Renal cortical epithelial cell (primary cell): ENCODE results near the gene TPSD1. TPM values are rescaled to one million over a fixed set of nuclear protein-coding genes. Genes with fewer than 3 reads are reported as not detected.
A peak's percentile ranks its signal among the peaks of the same experiment; 100 is the strongest.
"Not testable (repeated sequence)": the region's sequence is repeated elsewhere in the genome, so short reads cannot be mapped to it uniquely, and the experiment has no call there.

Experiments
- DNase-seq: peaks from one replicate; pipeline ENCODE4 v3.0.0-alpha.2; 2011; ENCODE audit warnings: low read depth
- total RNA-seq: library from RNA; depleted of rRNA; stranded (reverse); fragments of >200 nt; gene quantifications from 2 replicates; pipeline ENCODE4 v1.2.3, GENCODE V29; 2014

TPSD1 gene
- total RNA-seq, 1 donor from 2014 or later: not detected

DNA sequence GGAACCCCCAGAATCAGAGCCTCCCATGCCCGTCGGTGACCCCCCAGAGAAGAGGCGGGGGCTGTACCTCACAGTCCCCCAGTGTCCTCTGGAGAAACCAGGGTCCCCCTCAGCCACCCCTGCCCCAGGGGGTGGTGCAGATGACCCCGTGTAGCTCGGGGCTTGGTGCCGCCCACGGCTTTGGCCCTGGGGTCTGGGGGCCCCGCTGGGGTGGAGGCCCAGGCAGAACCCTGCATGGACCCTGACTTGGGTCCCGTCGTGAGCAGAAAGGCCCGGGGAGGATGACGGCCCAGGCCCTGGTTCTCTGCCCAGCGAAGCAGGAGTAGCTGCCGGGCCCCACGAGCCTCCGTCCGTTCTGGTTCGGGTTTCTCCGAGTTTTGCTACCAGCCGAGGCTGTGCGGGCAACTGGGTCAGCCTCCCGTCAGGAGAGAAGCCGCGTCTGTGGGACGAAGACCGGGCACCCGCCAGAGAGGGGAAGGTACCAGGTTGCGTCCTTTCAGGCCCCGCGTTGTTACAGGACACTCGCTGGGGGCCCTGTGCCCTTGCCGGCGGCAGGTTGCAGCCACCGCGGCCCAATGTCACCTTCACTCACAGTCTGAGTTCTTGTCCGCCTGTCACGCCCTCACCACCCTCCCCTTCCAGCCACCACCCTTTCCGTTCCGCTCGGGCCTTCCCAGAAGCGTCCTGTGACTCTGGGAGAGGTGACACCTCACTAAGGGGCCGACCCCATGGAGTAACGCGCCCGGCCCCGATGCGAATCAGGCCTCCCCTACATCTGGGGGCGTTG is 34.8 kb upstream of the TPSD1 start:
- no peak for DNase-seq

DNA sequence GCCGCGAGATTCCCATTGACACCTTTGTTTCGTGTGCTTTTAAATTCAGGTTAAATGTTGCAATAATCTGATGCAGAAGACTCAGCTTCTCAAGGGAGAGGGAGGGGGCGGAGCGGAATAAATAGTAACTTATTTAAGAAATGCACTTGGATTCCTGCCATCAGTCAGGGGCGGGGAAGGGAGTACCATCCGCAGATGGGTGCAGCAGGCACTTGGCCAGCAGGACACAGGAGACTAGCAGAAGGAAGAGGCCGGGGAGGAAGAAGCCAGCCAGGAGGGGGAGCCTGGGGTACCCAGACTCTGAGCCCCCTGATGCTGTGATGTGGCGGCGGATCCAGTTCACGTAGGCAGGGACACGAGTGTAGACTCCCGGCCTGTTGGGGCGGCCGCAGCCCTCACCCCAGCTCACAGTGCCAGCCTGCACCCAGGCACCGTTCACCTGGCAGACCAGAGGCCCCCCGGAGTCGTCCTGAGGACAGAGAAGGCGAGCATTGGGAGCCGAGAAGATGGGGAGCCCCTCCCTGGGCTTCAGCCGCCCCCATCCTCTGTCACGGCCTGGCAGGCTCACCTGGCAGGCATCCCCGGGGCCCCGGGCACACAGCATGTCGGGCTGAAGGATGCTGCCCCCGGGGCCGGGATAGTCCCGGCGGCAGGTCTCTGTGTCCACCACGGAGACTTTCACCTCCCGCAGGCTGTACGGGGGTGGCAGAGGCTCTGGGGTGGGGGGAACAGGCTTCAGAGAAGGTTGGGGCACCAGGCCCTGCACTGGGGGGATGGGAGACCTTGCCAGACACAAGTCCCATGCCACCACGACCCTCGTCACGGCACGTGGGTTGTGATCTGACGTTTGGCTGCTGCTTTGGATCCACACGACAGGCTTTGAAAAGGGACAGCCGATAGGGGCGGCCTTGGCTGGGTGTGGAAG is 34.0 kb upstream of the TPSD1 start:
- DNase-seq: peak; percentile 27

DNA sequence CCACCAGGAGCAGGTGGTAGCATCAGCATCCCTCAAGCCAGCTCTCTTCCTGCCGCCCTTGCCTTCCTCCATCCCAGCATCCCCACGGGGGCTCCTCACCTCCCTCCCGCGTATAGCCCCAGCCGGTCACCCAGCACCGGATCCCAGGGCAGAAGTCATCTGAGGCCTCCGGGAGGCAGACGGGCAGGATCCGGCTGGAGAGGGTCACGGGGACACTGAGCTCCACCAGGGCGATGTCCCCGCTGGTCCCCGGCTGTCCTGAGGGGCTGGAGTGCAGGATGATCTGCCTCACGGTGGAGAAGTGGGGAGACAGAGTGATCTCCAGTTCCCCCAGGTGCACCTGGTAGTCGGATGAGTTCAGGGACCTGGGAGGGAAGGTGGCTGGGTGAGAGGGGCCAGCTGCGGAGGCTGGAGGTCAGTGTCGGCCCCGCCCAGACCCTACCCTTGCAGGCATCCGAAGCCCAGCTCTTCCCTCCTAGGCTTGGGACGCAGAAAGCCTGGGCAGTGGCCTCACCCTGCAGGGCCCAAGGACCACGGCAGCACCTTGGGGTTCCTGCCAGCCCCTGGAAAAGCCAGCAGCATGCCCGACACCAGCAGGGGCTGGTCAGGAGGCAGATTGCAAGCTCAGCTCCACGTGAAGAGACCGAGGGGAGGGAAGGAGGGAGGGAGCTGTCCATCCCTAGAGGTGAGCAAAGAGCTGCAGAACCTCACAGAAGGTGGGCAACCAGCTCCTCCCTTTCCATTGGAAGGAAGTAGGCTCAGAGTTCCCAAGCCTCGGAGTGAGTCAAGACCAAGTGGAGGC is 33.1 kb upstream of the TPSD1 start:
- DNase-seq: no peak

DNA sequence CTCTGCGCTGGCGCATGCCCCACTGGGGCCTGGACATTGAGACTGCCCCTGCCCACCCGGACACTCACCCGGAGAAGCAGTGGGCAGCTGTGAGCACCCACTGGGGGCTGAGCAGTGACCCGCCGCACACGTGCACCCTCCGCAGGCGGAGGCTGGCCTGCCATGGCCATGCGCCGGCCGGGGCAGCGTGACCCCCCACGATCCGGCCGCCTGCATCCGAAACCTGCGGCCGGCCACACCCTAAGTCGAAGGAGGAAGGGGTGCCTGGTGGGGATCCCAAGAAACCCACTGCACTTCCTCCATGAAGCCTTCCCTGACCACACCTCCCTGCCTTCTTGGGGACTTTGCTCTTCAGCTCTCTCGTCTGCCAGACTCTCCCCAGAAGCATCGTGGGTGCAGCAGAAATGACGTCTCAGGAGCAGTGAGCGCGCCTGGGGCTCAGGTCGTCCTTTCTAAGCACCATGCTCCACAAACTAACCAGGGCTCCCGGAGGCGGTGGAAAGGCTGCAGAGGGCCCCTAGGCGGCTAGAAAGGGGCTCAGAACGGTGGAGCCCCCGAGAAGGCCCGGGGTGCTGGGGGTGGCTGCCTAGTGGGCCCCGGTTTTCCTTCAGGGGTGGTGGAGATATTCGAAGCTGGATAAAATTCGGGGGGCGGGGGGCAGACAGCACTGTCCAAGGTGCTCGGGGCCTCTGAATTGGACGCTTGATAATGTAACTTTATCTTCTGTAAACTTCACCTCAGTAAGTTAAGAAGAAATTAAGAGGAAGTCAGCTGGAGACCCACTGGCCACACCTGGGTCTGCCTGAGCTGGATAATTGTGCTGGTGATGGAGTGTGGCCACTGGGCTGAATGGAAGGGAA is 32.3 kb upstream of the TPSD1 start:
- no peak for DNase-seq

DNA sequence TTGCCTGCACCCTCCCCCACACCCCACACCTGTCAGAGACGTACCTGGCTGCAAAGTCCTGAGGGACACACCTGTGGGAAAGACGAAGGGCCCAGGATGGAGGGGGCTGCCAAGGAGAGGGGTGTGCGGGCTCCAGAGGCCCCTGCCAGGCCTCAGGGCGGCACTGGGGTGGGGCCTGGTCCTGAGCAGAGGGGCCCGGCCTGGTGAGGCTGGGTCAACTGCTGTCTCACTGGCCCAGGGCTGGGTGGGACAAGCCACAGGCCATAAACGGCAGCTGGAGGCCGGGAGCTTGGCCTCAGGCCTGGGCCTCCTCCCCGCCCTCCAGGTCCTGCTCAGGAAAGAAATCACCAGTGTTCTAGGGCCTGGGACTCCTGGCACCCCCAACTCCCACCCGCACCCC is 31.3 kb upstream of the TPSD1 start:
- no peak for DNase-seq

DNA sequence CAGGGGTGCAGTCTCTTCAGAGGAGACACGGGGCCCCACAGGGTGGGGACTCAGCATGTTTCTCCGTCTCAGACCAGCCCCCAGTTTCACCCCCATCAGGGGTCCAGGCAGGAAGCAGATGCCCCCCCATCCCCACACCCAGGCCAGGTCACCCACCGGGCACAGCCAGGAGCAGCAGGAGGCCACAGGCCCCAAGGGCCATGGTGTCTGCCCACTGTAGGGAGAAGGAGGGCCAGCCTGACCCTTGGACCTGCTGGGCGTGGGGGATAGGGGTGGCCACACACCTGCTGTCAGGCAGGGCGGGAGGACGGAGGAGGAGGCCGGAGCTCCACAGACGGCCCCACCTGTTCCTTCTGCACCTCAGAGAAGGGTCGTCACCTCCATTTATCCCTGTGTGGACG is 30.8 kb upstream of the TPSD1 start, which contains the start of gene TPSG1:
Gene TPSG1 (minus strand): TSS at position 218 of the 401 bp plus-strand sequence. CDS start 16 bp downstream, at position 202.
- no peak for DNase-seq

DNA sequence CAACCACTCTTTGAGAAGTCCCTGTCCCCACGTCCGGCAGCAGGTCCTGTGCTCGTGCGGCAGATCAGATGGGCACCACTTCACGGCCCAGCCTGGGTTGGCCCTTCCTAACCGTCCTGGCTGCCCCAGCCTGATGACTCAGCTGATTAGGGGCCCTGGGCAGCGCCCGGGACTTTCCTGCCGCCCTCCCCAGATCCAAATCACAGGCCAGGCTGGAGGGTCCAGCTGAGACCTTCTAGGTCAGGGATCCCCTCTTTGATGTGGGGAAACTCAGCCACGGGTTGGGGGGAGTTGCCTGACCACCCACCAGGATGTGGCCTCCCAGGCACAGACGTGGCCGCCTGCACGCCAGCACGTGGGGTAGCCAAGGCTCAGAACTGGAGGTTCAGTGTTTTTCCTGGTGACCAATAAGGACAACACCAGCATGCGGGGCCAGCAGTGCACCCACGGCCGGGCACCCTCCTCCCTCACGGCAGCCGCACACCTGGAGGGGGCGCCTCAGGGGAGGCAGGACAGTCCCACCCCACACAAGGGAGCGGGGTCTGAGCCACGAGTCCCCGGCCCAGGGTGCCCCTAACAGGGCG is 30.0 kb upstream of the TPSD1 start:
- not testable (repeated sequence) for DNase-seq

DNA sequence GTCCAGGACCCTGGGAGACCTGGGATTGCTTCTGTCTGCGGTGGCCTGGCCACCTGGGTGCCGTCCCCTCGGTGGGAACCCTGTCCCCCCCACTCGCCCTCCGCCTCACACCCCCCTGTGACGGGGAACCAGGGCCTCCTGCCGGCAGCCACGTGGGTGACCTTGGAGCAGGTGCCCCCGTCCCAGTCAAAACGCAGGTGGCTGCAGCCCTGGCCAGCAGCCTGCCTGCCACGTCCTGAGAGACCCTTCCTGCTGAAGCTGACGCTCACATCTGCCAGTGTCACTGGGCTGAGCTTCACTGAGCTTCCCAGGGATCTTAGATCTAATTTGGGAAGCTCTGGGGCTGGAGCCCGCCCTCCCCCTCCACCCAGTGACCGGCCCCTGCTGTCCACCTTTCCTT is 29.2 kb upstream of the TPSD1 start:
- DNase-seq: not testable (repeated sequence)

DNA sequence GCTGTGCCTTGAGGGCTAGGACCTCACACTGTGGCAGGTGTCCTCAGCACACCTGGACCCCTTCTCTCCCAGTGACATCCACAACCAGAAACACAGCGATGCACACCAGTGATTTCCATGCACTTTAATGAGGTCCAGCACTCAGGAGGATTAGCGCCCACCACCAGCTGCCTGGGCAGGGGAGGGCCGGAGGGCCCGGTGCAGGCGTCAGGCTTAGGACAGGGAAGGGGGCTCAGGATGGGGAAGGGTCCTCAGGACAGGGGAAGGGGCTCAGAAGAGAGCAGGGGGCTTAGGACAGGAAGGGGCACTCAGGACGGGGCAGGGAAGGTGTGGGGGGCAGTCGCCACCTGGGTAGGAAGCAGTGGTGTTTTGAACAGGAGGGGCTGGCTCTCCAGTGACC is 27.6 kb upstream of the TPSD1 start:
- DNase-seq: not testable (repeated sequence)

DNA sequence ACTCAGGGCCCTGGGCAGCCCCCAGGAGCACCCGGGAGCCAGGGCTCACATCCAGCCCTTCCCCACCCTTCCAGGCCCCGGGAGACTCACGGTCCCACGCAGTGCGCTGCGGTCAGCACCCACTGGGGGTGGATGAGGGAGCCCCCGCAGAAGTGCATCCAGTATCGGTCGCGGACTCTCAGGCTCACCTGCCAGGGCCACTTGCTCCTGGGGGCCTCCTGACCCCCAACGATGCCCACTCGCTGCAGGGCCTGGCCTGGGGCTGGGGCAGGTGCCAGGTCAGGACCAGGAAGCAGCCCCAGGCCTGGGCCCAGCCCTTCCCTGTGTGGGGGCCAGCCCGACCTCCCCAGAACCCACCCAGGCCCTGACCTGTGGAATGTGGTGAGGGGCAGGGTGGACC is 26.4 kb upstream of the TPSD1 start:
- not testable (repeated sequence) for DNase-seq

DNA sequence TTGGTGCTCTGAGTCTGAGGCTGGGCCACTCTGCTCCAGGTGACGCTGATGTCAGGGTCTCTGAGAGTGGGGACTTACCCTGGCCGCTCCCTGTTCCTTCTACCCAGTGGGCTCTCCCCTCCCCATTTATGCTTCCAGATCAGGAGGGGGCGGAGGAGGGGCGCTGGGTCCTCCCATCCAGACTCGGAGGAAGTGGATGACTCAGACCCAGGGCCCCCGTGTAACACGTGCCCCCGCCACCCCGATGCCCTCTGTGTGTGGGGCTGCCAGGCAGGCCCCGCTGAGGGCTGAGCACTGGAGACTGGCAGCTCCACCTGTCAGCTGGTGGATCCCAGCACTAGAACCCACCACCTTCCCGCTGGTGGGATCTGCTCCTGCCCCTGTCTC is 25.8 kb upstream of the TPSD1 start, which contains the start of gene TPSB2:
Gene TPSB2 (minus strand): TSS at position 101 of the 387 bp plus-strand sequence. CDS start 233 bp downstream, outside the sequence.
- not testable (repeated sequence) for DNase-seq

DNA sequence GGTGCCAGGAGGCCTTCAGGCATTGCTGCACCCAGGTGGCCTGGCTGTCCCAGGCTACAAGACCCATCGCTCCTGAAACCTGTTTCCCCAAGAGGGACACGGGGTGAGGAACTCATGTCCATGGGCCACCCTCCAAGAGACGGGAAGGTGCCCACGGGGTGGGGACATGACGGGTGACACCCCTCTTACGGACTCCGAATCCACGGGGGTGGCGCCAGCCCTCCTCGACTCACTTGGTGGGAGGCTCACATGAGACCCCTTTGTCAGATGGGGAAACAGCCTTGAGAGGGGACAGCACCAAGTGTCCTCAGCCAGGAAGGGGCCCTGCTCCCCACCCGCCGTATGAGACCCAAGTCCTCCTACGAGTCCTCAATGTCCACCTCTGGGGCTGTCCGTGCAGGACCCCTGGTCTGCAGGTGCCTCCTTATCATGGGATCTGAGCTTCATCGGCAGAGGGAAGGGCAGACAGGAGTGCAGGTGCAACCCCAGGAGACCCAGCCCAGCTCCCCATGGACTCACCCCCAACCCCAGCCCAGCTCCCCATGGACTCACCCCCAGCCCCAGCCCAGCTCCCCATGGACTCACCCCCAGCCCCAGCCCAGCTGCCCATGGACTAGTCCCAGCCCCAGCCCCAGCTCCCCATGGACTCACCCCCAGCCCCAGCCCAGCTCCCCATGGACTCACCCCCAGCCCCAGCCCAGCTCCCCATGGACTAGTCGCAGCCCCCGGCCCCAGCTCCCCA is 25.2 kb upstream of the TPSD1 start:
- not testable (repeated sequence) for DNase-seq

DNA sequence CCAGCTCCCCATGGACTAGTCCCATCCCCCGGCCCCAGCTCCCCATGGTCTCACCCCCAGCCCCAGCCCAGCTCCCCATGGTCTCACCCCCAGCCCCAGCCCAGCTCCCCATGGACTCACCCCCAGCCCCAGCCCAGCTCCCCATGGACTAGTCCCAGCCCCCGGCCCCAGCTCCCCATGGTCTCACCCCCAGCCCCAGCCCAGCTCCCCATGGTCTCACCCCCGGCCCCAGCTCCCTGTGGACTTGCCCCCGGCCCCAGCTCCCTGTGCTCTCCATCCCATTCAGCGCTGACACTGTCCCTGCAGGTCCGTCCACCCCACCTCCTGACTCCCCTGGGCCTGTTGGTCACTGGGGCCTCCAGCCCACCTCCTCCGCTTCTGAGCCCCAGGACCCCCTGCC is 24.6 kb upstream of the TPSD1 start:
- DNase-seq: not testable (repeated sequence)

DNA sequence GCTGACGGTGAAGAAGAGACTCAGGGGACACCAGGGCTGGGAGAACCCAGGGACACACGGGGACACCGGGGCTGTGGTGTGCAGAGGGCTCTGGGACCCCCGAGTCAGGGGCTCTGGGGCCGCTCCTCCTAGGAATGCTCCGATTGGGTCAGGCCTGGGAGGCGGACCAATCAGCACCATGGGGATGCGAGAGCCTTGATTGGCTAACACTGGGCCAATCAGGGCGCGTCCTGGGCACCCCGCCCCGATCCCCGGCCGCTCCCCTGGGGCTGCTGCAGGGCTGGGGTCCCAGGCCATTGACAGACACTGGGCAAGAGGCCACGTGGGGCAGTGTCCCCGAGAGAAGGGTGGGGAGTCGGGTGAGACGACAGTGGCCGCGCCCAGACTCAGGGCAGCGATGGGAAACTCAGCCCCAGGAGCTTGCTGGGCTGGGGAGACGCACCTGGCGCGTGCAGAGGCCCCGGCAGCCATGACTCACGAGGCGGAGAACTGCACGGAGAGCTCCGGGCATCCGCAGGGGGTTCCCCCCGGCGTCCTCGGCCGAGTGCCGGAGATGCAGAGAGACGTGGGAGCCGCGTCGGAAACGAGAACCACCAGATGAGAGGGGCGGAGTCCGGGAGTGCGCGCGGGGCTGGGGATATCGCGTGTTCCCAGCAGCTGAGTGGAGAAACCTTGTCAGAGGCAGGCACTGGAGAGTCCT is 23.7 kb upstream of the TPSD1 start:
- DNase-seq: not testable (repeated sequence)

DNA sequence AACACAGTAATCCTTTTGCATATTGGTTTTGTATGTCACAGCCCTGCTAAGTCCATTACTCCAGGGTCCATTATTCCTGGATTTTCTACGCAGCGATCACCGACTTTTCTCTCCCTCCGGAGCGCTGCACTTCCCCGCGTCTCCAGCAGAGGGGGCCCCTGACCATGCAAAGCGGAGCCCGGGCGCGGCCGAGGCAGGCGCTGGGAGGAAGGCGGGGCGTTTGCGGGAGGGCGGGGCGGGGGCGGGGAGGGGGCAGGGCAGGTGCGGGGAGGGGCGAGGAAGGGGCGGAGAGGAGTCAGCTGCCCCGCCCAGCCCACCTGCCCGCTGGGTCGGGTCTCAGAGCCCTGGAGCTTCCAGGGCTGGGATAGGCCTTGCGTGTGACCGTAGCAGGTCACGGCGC is 19.2 kb upstream of the TPSD1 start:
- not testable (repeated sequence) for DNase-seq

DNA sequence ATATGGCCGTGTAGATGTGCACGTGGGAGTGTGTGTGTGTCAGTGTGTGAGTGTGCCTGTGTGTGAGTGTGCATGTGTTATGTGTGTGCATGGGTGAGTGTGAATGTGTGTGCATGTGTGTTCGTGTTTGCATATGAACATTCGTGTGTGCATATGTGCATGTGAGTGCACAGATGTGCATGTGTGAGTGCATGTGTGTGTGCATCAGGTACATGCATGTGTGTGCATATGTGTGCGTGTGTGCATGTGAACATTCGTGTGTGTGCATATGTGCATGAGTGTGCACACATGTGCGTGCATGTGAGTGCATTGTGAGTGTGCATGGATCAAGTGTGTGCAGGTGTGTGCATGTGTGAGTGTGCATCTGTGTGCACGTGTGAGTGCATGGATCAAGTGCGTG is 17.9 kb upstream of the TPSD1 start:
- DNase-seq: no peak

DNA sequence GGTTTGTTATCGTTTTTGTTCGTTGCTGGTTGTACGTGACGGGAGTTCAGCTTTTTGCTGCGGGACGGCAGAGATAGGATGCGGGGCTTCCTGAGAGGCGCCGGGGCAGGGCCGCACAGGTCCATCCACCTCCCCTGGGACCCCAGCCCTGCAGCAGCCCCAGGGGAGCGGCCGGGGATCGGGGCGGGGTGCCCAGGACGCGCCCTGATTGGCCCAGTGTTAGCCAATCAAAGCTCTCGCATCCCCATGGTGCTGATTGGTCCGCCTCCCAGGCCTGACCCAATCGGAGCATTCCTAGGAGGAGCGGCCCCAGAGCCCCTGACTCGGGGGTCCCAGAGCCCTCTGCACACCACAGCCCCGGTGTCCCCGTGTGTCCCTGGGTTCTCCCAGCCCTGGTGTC is 17.0 kb upstream of the TPSD1 start:
- not testable (repeated sequence) for DNase-seq

DNA sequence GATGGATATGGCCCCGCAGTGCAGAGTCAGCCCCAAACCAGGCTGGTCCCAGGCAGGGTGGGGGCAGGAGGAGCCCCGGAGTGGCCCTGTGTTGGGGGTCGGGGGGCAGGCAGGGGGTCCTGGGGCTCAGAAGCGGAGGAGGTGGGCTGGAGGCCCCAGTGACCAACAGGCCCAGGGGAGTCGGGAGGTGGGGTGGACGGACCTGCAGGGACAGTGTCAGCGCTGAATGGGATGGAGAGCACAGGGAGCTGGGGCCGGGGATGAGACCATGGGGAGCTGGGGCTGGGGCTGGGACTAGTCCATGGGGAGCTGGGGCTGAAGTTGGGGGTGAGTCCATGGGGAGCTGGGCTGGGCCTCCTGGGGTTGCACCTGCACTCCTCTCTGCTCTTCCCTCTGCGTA is 16.3 kb upstream of the TPSD1 start:
- not testable (repeated sequence) for DNase-seq

DNA sequence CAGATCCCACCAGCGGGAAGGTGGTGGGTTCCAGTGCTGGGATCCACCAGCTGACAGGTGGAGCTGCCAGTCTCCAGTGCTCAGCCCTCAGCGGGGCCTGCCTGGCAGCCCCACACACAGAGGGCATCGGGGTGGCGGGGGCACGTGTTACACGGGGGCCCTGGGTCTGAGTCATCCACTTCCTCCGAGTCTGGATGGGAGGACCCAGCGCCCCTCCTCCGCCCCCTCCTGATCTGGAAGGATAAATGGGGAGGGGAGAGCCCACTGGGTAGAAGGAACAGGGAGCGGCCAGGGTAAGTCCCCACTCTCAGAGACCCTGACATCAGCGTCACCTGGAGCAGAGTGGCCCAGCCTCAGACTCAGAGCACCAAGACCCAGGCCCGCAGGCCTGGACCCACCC is 15.4 kb upstream of the TPSD1 start, which contains the start of gene TPSAB1:
Gene TPSAB1 (plus strand): TSS at position 270 of the 400 bp plus-strand sequence. CDS start 234 bp downstream, outside the sequence.
- not testable (repeated sequence) for DNase-seq
